Esophagus muscularis mucosa (tissue), 4 donors: ENCODE data around the gene FILIP1L. TPM values are rescaled to one million over a fixed set of nuclear protein-coding genes. Genes with fewer than 3 reads are reported as not detected.

Experiments
- DNase-seq: peaks from one replicate; pipeline ENCODE4 v3.0.0-alpha.2; 2017; ENCODE audit errors: extremely low spot score
- H3K27ac ChIP-seq, 4 donors: fragments of 200-600 bp; sonication (generic); replicated peaks in 1 of 4; 1 replicate in 3 of 4; 2 replicates in 1 of 4; pipeline ENCODE4 v1.5.1; 2016 to 2019; ENCODE audit warnings: mild to moderate bottlenecking in 1 of 4
- H3K27me3 ChIP-seq, 4 donors: fragments of 200-600 bp; sonication (generic); one replicate each; pipeline versions ENCODE4 v1.5.1 to v1.6.0; 2016 to 2019
- H3K36me3 ChIP-seq, 4 donors: fragments of 200-600 bp; sonication (generic); one replicate each; pipeline ENCODE4 v1.5.1; 2016 to 2019
- H3K4me1 ChIP-seq, 4 donors: fragments of 200-600 bp; sonication (generic); one replicate each; pipeline ENCODE4 v1.5.1; 2016 to 2019
- H3K4me3 ChIP-seq, 4 donors: fragments of 200-600 bp; sonication (generic); 1 replicate in 2 of 4; 2 replicates in 2 of 4; pipeline ENCODE4 v1.5.1; 2016 to 2019; ENCODE audit warnings: mild to moderate bottlenecking in 4 of 4, moderate library complexity in 1 of 4
- H3K9me3 ChIP-seq, 4 donors: fragments of 200-600 bp; sonication (generic); 1 replicate in 3 of 4; 2 replicates in 1 of 4; pipeline ENCODE4 v1.5.1; 2016 to 2019
- CTCF ChIP-seq, 3 experiments: fragments of 200-600 bp in 2 of 3; fragments of 450-650 bp in 1 of 3; sonication (generic) in 2 of 3; IDR thresholded peaks; one replicate each; pipeline ENCODE4 v1.5.1; 2017 to 2019; ENCODE audit warnings: antibody characterized with exemption in 3 of 3, mild to moderate bottlenecking in 2 of 3, moderate library complexity in 1 of 3
- EP300 ChIP-seq: sonication (generic); formaldehyde crosslinking; IDR thresholded peaks from one replicate; pipeline ENCODE4 v1.6.1; 2017; ENCODE audit warnings: antibody characterized with exemption
- POLR2A ChIP-seq: fragments of 450-650 bp; IDR thresholded peaks from one replicate; pipeline ENCODE4 v1.6.1; 2017; ENCODE audit warnings: antibody characterized with exemption, moderate library complexity, mild to moderate bottlenecking, low read depth
- POLR2AphosphoS5 ChIP-seq, 2 donors: sonication (generic); formaldehyde crosslinking; IDR thresholded peaks; one replicate each; pipeline ENCODE4 v1.6.1; 2017; ENCODE audit warnings: antibody characterized with exemption in 2 of 2
- WGBS: methylation state at CpG from one replicate; pipeline ENCODE4 v1.1.5; 2018; 5-methylcytosine and 5-hydroxymethylcytosine counted together
- intact Hi-C: fragments of 100-400 bp; cut with DNase I; formaldehyde crosslinking; loops from one replicate; pipeline ENCODE4 v1.15.1; 2023
- total RNA-seq, 4 donors: library from RNA; depleted of rRNA; stranded (reverse); fragments of >200 nt; gene quantifications; one replicate each; pipeline versions ENCODE4 v1.1.0 to v1.2.1, GENCODE V29; 2016

Gene FILIP1L
- total RNA-seq, 4 donors from 2014 or later, result 120 to 134 (median 127) TPM

GRCh38 chr3:99903869-99904268 lies 210.4 kb downstream of the FILIP1L start:
- no peaks in the 10 kb centered on the region for H3K27me3 ChIP-seq
- H3K9me3 ChIP-seq, result no peaks in the 10 kb centered on the region
- intact Hi-C loops, result no loop called here
- no peak overlapping the region for H3K4me3 ChIP-seq
- peak overlapping the region in 1 of 4 donors; percentile 6 for H3K27ac ChIP-seq
- peaks cover 10 to 45% (median 37%) of the 10 kb centered on the region in 4 donors for H3K4me1 ChIP-seq
- DNase-seq, result no peak
- H3K36me3 ChIP-seq, result no peaks in the 10 kb centered on the region
- TF ChIP-seq EP300, result no peak

- Histone ChIP-seq H3K9me3 (no peaks in the 10 kb centered on the region), H3K4me1 (peaks cover 10 to 44% (median 32%) of the 10 kb centered on the region in 4 donors), H3K27ac (peak overlapping the region; percentile 51 to 69 (median 58)), H3K4me3 (no peak overlapping the region), H3K36me3 (no peaks in the 10 kb centered on the region), H3K27me3 (no peaks in the 10 kb centered on the region)
- TF ChIP-seq EP300 (no peak), POLR2A (no peak), POLR2AphosphoS5 (IDR thresholded peaks at IDR 0.05) (no peak), CTCF (IDR thresholded peaks at IDR 0.05) (no peak)
- 68% methylated on average over 1 of the region's 1 CpG for WGBS
- intact Hi-C loops, result no loop called here
- no peak for DNase-seq
Measured at GRCh38 chr3:99902091-99902490, 212.2 kb downstream of the FILIP1L start.

- TF ChIP-seq CTCF (IDR thresholded peaks at IDR 0.05) (no peak), POLR2AphosphoS5 (IDR thresholded peaks at IDR 0.05) (peak in 1 of 2 donors; percentile 63)
- no peaks in the 10 kb centered on the region for H3K9me3 ChIP-seq
- peak overlapping the region; percentile 51 to 69 (median 58) for H3K27ac ChIP-seq
- no peaks in the 10 kb centered on the region for H3K36me3 ChIP-seq
- intact Hi-C loops, result no loop called here
- no peaks in the 10 kb centered on the region for H3K27me3 ChIP-seq
- WGBS, result 22% methylated on average over 6 of the region's 6 CpGs
- no peak for DNase-seq
- peak overlapping the region in 2 of 4 donors; percentile 5 to 22 for H3K4me3 ChIP-seq
- H3K4me1 ChIP-seq, result peaks cover 10 to 44% (median 32%) of the 10 kb centered on the region in 4 donors
Measured at GRCh38 chr3:99901200-99901926, 212.9 kb downstream of the FILIP1L start.

GRCh38 chr3:99900248-99900647 lies 214.1 kb downstream of the FILIP1L start:
- Histone ChIP-seq H3K27ac (peak overlapping the region in 1 of 4 donors; percentile 69), H3K4me1 (peaks cover 10 to 44% (median 32%) of the 10 kb centered on the region in 4 donors), H3K9me3 (no peaks in the 10 kb centered on the region), H3K27me3 (no peaks in the 10 kb centered on the region), H3K4me3 (no peak overlapping the region), H3K36me3 (no peaks in the 10 kb centered on the region)
- DNase-seq, result no peak
- WGBS, result 100% methylated on average over 1 of the region's 1 CpG
- intact Hi-C loops, result no loop called here
- TF ChIP-seq POLR2A, result no peak
- no peak for TF ChIP-seq EP300
- no peak for TF ChIP-seq CTCF (IDR thresholded peaks at IDR 0.05)
- no peak for TF ChIP-seq POLR2AphosphoS5 (IDR thresholded peaks at IDR 0.05)

- Histone ChIP-seq H3K27me3 (no peaks in the 10 kb centered on the region), H3K36me3 (no peaks in the 10 kb centered on the region), H3K4me1 (peaks cover 10 to 44% (median 32%) of the 10 kb centered on the region in 4 donors), H3K27ac (no peak overlapping the region), H3K4me3 (no peak overlapping the region), H3K9me3 (no peaks in the 10 kb centered on the region)
- TF ChIP-seq POLR2AphosphoS5 (IDR thresholded peaks at IDR 0.05) (no peak), EP300 (no peak), POLR2A (no peak), CTCF (IDR thresholded peaks at IDR 0.05) (no peak)
- 94% methylated on average over 3 of the region's 3 CpGs for WGBS
- intact Hi-C loops, result no loop called here
- DNase-seq, result no peak
Measured at GRCh38 chr3:99899603-99900002, 214.7 kb downstream of the FILIP1L start.
